WERI-Rb-1 (cell line): Measurements from ENCODE around the gene PCGF3.
A peak's percentile ranks its signal among the peaks of the same experiment; 100 is the strongest.
"Not testable (repeated sequence)": the region's sequence is repeated elsewhere in the genome, so short reads cannot be mapped to it uniquely, and the experiment has no call there.

ENCODE experiments used
- DNase-seq: peaks from one replicate; pipeline ENCODE4 v3.0.0-alpha.2; 2020
- H3K27ac ChIP-seq: fragments of 250-450 bp; sonication (Bioruptor Pico); 2 replicates; pipeline ENCODE4 v1.5.1; 2020; ENCODE audit warnings: mild to moderate bottlenecking, moderate library complexity
- H3K27me3 ChIP-seq: fragments of 250-450 bp; sonication (Bioruptor Pico); 2 replicates; pipeline ENCODE4 v1.5.1; 2021; ENCODE audit warnings: mild to moderate bottlenecking, low read depth, moderate library complexity; ENCODE audit not compliant: insufficient read depth, severe bottlenecking
- H3K36me3 ChIP-seq: fragments of 250-450 bp; sonication (Bioruptor Pico); 2 replicates; pipeline ENCODE4 v1.5.1; 2020; ENCODE audit warnings: mild to moderate bottlenecking, moderate library complexity
- H3K4me3 ChIP-seq: 2 replicates; pipeline ENCODE4 v1.5.1; 2011; ENCODE audit warnings: low read depth, mild to moderate bottlenecking, control low read depth, low read length
- H3K9me3 ChIP-seq: fragments of 250-450 bp; sonication (Bioruptor Pico); 2 replicates; pipeline ENCODE4 v1.5.1; 2021; ENCODE audit warnings: mild to moderate bottlenecking, moderate library complexity; ENCODE audit not compliant: severe bottlenecking
- CTCF ChIP-seq: IDR thresholded peaks from 2 replicates; pipeline ENCODE4 v1.5.1; 2011; ENCODE audit warnings: low read depth, mild to moderate bottlenecking, control low read depth, inconsistent platforms, low read length

The PCGF3 gene

GRCh38 chr4:796206-796605, 90.6 kb downstream of the PCGF3 start:
- no peak for DNase-seq
- no peaks in the 10 kb centered on the region for H3K27me3 ChIP-seq
- H3K4me3 ChIP-seq, result no peak overlapping the region
- peaks cover 59% of the 10 kb centered on the region for H3K36me3 ChIP-seq
- TF ChIP-seq CTCF, result no peak
- peak overlapping the region; percentile 10; the same call in 1 of the 2 replicates for H3K27ac ChIP-seq
- no peaks in the 10 kb centered on the region for H3K9me3 ChIP-seq

GRCh38 chr4:797066-797465, 91.4 kb downstream of the PCGF3 start:
- no peak for TF ChIP-seq CTCF
- DNase-seq, result no peak
- no peaks in the 10 kb centered on the region for H3K27me3 ChIP-seq
- H3K4me3 ChIP-seq, result no peak overlapping the region
- H3K27ac ChIP-seq, result no peak overlapping the region
- H3K9me3 ChIP-seq, result peaks cover 3% of the 10 kb centered on the region
- peaks cover 59% of the 10 kb centered on the region for H3K36me3 ChIP-seq

GRCh38 chr4:801436-802124, 95.9 kb downstream of the PCGF3 start:
- H3K27ac ChIP-seq, result no peak overlapping the region
- DNase-seq, result no peak
- peaks cover 78% of the 10 kb centered on the region for H3K36me3 ChIP-seq
- no peak for TF ChIP-seq CTCF
- H3K27me3 ChIP-seq, result no peaks in the 10 kb centered on the region
- no peak overlapping the region for H3K4me3 ChIP-seq
- H3K9me3 ChIP-seq, result peaks cover 3% of the 10 kb centered on the region

- TF ChIP-seq CTCF, result no peak
- peaks cover 6% of the 10 kb centered on the region for H3K9me3 ChIP-seq
These were observed 98.3 kb downstream of the PCGF3 start for GRCh38 chr4:803884-804283.

GRCh38 chr4:804804-805203, 99.2 kb downstream of the PCGF3 start:
- H3K27ac ChIP-seq, result no peak overlapping the region
- peaks cover 6% of the 10 kb centered on the region for H3K9me3 ChIP-seq
- H3K36me3 ChIP-seq, result peaks cover 72% of the 10 kb centered on the region
- H3K27me3 ChIP-seq, result no peaks in the 10 kb centered on the region
- no peak overlapping the region for H3K4me3 ChIP-seq
- DNase-seq, result no peak
- TF ChIP-seq CTCF, result no peak

More at GRCh38 chr4:803884-804283, 98.3 kb downstream of the PCGF3 start:
- H3K27me3 ChIP-seq, result no peaks in the 10 kb centered on the region
- no peak overlapping the region for H3K27ac ChIP-seq
- no peak for DNase-seq
- H3K4me3 ChIP-seq, result no peak overlapping the region
- peaks cover 82% of the 10 kb centered on the region for H3K36me3 ChIP-seq

- H3K9me3 ChIP-seq, DNase-seq, H3K27ac ChIP-seq, H3K27me3 ChIP-seq, H3K4me3 ChIP-seq: not testable (repeated sequence)
- peaks cover 75% of the 10 kb centered on the region for H3K36me3 ChIP-seq
These were observed 101.3 kb downstream of the PCGF3 start for GRCh38 chr4:806979-807378.
